Upper lobe of right lung (tissue), 1 donor: Measurements from ENCODE around the gene DNAJC30. TPM values are rescaled to one million over a fixed set of nuclear protein-coding genes. Genes with fewer than 3 reads are reported as not detected.

Experiments used
- ATAC-seq: fragments of 200-7000 bp; cut with Tn5 transposase; one replicate; pipeline ENCODE4 v1.9.1; 2020; ENCODE audit warnings: mild to moderate bottlenecking, moderate library complexity
- DNase-seq: peaks from one replicate; pipeline ENCODE4 v3.0.0-alpha.2; 2020
- H3K27ac ChIP-seq: fragments of 200-600 bp; one replicate; pipeline ENCODE4 v1.8.0; 2022
- H3K27me3 ChIP-seq: fragments of 200-600 bp; one replicate; pipeline ENCODE4 v1.8.0; 2022; ENCODE audit warnings: mild to moderate bottlenecking
- H3K36me3 ChIP-seq: fragments of 200-600 bp; one replicate; pipeline ENCODE4 v1.8.0; 2022
- H3K4me1 ChIP-seq: fragments of 200-600 bp; one replicate; pipeline ENCODE4 v1.8.0; 2022
- H3K4me3 ChIP-seq: fragments of 200-600 bp; one replicate; pipeline ENCODE4 v1.8.0; 2022; ENCODE audit warnings: mild to moderate bottlenecking
- H3K9me3 ChIP-seq: fragments of 200-600 bp; one replicate; pipeline ENCODE4 v1.8.0; 2022
- CTCF ChIP-seq: fragments of 200-600 bp; IDR thresholded peaks from one replicate; pipeline ENCODE4 v1.8.0; 2022; ENCODE audit warnings: antibody characterized with exemption
- intact Hi-C: fragments of 100-400 bp; cut with DNase I; formaldehyde crosslinking; loops from one replicate; pipeline ENCODE4 v1.11.0; 2022
- total RNA-seq: library from RNA; stranded (reverse); fragmentation: NEBNext Ultra II Directional; extraction: Animal tissue kit (Norgen Biotek cat#: 25700); gene quantifications from one replicate; pipeline ENCODE4 v1.2.1, GENCODE V29; 2021
- donor health status: DM: no; HTN: yes; CAD: no; lungs with severe emphysema.

DNAJC30 gene
- total RNA-seq, 1 donor from 2014 or later = 10.2 TPM

- intact Hi-C loops = no loop called here
- no peaks in the 10 kb centered on the region for H3K27me3 ChIP-seq
- H3K4me3 ChIP-seq = no peak overlapping the region
- ATAC-seq (no peak), DNase-seq (no peak)
- H3K36me3 ChIP-seq = no peaks in the 10 kb centered on the region
- no peak overlapping the region for H3K27ac ChIP-seq
- H3K9me3 ChIP-seq = no peaks in the 10 kb centered on the region
- H3K4me1 ChIP-seq = no peaks in the 10 kb centered on the region
- no peak for TF ChIP-seq CTCF
Measured at GRCh38 chr7:73706126-73707044, 23.1 kb upstream of the DNAJC30 start.

- Histone ChIP-seq H3K9me3 (no peaks in the 10 kb centered on the region), H3K27me3 (no peaks in the 10 kb centered on the region), H3K27ac (no peak overlapping the region), H3K4me3 (no peak overlapping the region), H3K4me1 (no peaks in the 10 kb centered on the region), H3K36me3 (no peaks in the 10 kb centered on the region)
- no peak for TF ChIP-seq CTCF
- DNase-seq (no peak), ATAC-seq (no peak)
- intact Hi-C loops = no loop called here
Measured at GRCh38 chr7:73705551-73705920, 22.3 kb upstream of the DNAJC30 start.

- Histone ChIP-seq H3K27me3 (no peaks in the 10 kb centered on the region), H3K9me3 (no peaks in the 10 kb centered on the region), H3K4me3 (no peak overlapping the region), H3K36me3 (no peaks in the 10 kb centered on the region), H3K27ac (no peak overlapping the region), H3K4me1 (no peaks in the 10 kb centered on the region)
- ATAC-seq (peak; percentile 64), DNase-seq (peak; percentile 80)
- no peak for TF ChIP-seq CTCF
- intact Hi-C loops = no loop called here
Measured at GRCh38 chr7:73704640-73705550, 21.6 kb upstream of the DNAJC30 start.

- intact Hi-C loops = no loop called here
- DNase-seq = peak; percentile 77
- no peak overlapping the region for H3K27ac ChIP-seq
Measured at GRCh38 chr7:73703757-73704639, 20.7 kb upstream of the DNAJC30 start.

More at GRCh38 chr7:73703757-73704639, 20.7 kb upstream of the DNAJC30 start:
- no peaks in the 10 kb centered on the region for H3K27me3 ChIP-seq
- no peak overlapping the region for H3K4me3 ChIP-seq
- no peaks in the 10 kb centered on the region for H3K4me1 ChIP-seq
- no peaks in the 10 kb centered on the region for H3K9me3 ChIP-seq
- no peaks in the 10 kb centered on the region for H3K36me3 ChIP-seq
- peak; percentile 68 for ATAC-seq
- TF ChIP-seq CTCF = no peak
